Activated naive CD8-positive, alpha-beta T cell treated with anti-CD3 and anti-CD28 coated beads for 36 hours (primary cell): ENCODE measurements around the gene GOSR1. TPM values are rescaled to one million over a fixed set of nuclear protein-coding genes. Genes with fewer than 3 reads are reported as not detected.

ENCODE experiments used
- DNase-seq: peaks from one replicate; pipeline ENCODE4 v3.0.0; 2021
- H3K27ac Mint-ChIP-seq: one replicate; pipeline ENCODE4 v1.8.0; 2022; ENCODE audit warnings: mild to moderate bottlenecking, moderate library complexity, mixed read lengths
- H3K27me3 Mint-ChIP-seq: one replicate; pipeline ENCODE4 v1.8.0; 2022; ENCODE audit warnings: mild to moderate bottlenecking, mixed read lengths
- H3K36me3 Mint-ChIP-seq: one replicate; pipeline ENCODE4 v1.8.0; 2021; ENCODE audit warnings: mild to moderate bottlenecking, mixed read lengths
- H3K4me1 Mint-ChIP-seq: one replicate; pipeline ENCODE4 v1.8.0; 2021; ENCODE audit warnings: mixed read lengths
- H3K4me3 Mint-ChIP-seq: one replicate; pipeline ENCODE4 v1.8.0; 2022; ENCODE audit warnings: mild to moderate bottlenecking, moderate library complexity, mixed read lengths
- H3K9me3 Mint-ChIP-seq: one replicate; pipeline ENCODE4 v1.8.0; 2022; ENCODE audit warnings: mixed read lengths
- total RNA-seq, 2 experiments: library from RNA; stranded (reverse); gene quantifications; one replicate each; pipeline ENCODE4 v1.2.3, GENCODE V29; 2021

Gene GOSR1
- total RNA-seq, 2 experiments from 2014 or later = 44.9 to 47.0 TPM

DNA sequence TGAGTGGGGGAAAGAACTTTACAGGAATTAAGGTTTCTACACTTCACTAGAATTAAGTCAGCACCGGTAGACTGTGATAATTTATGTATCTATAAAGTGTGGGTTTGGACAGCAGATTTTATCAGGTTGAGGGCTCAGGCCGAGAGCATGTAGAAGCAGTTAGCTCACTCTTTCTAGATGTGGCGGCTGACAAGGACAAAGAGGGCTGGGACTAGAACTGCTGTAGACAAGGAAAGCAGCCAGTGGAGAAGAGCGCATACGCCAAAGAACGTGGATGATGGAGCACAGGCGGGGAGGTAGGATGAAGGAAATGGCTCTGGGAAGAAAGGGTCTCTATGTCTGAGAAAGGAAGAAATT, 504 bp upstream of the GOSR1 start:
- Mint-ChIP-seq H3K4me1 (peaks cover 33% of the 10 kb centered on the region), H3K4me3 (peak overlapping the region; percentile 100), H3K27me3 (peaks cover 7% of the 10 kb centered on the region), H3K27ac (peak overlapping the region; percentile 96), H3K9me3 (no peaks in the 10 kb centered on the region), H3K36me3 (peaks cover 16% of the 10 kb centered on the region)
- DNase-seq = no peak

DNA sequence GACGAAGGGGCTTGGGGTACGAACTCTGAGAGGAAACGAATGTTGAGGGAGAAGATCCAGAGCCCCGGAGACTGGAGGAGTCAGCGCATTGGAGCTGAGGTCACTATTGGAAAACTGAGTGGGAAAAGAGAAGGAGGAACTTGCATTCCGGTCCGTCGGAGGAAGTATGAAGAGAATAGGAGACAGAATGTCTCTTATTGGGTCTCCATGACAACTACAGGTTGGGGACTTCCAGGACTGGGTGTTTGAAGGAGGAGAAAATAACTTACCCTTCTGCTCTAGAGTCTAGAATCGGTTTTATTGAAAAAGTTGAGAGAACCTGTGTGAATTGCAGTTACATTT, 537 bp downstream of the GOSR1 start:
- H3K4me3 Mint-ChIP-seq = peak overlapping the region; percentile 100
- peaks cover 7% of the 10 kb centered on the region for H3K27me3 Mint-ChIP-seq
- no peak for DNase-seq
- H3K9me3 Mint-ChIP-seq = no peaks in the 10 kb centered on the region
- H3K27ac Mint-ChIP-seq = peak overlapping the region; percentile 96
- peaks cover 17% of the 10 kb centered on the region for H3K36me3 Mint-ChIP-seq
- peaks cover 36% of the 10 kb centered on the region for H3K4me1 Mint-ChIP-seq

DNA sequence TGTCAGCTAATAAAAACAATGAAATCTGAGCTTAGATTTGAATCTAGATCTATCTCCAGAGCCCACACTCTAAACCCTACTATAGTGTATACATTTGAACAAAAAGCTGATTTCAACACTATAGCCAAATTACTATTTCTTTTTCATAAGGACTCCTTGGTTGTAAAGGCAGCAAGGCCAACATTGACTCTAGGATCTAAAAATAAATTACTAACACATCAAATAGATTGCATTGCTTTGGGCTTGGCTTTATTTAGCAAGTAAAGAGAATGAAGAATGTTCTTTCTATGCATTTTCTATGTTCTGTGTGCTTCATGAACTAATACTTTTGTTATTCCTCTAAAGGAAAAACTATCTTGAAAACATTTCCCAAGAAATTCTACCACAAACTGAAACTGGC, 5.3 kb downstream of the GOSR1 start:
- no peaks in the 10 kb centered on the region for H3K27me3 Mint-ChIP-seq
- no peaks in the 10 kb centered on the region for H3K9me3 Mint-ChIP-seq
- H3K36me3 Mint-ChIP-seq = peaks cover 24% of the 10 kb centered on the region

DNA sequence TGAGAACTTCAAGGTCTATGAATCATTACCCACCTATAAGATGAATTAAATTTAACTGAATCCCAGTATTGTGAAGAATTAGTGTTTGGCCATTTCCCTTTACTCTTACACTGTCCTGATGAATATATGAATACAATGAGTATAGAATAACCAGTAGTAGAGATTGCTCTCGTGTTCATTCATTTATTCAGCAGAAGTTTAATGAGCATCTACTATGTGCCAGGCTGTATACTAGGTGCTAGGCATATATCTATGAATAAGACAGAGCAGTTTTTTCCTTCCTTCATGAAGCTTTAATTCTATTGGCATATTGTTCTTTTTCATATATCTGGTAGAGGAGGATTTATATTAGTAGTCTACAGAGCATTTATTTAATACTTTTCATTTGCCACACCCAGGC, 6.0 kb downstream of the GOSR1 start:
- Mint-ChIP-seq H3K27me3 (no peaks in the 10 kb centered on the region), H3K36me3 (peaks cover 18% of the 10 kb centered on the region), H3K9me3 (no peaks in the 10 kb centered on the region), H3K4me1 (peaks cover 22% of the 10 kb centered on the region), H3K4me3 (no peak overlapping the region), H3K27ac (no peak overlapping the region)
- no peak for DNase-seq

More for the DNA sequence above, 5.3 kb downstream of the GOSR1 start:
- Mint-ChIP-seq H3K4me3 (no peak overlapping the region), H3K4me1 (peaks cover 26% of the 10 kb centered on the region), H3K27ac (peak overlapping the region; percentile 42)
- no peak for DNase-seq

DNA sequence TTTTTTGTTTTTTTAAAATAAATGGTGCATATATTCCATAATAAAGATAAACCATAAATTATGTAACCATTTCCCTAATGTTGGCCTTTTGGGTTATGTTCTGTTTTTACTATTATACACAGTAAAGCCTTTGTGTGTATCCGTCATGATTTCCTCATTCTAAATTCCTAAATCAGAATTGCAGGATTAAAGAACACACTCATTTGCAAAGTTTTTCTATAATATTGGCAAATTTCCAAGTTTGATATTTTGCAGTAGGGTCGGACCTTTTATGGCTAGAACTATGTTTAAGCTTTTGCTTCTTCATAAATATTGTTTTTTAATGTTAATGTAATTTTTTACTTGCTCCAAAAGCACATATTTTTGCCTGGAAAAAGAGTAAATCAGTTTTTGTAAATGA, 16.6 kb downstream of the GOSR1 start:
- Mint-ChIP-seq H3K4me3 (no peak overlapping the region), H3K36me3 (peaks cover 40% of the 10 kb centered on the region), H3K27me3 (no peaks in the 10 kb centered on the region), H3K9me3 (no peaks in the 10 kb centered on the region), H3K4me1 (peaks cover 6% of the 10 kb centered on the region), H3K27ac (no peak overlapping the region)
- no peak for DNase-seq

DNA sequence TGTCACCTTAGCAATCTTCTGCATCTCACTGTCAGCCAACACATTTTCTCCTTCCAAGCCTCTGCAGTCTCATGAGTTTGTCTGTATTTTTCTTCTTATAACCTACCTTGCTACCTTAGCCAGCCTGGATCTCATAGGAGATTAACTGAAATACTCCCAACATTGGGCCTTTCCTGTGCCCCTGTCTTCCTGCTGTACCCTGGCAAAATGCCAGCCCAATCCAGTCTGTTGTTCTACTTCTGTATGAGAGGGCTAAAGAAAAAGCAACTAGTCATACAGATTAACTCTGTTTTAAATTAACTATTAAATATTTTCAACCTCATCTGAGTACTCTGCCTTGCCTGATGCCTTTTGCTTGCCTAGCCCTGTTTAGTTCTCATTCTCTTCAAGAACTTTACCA, 18.4 kb downstream of the GOSR1 start:
- H3K4me1 Mint-ChIP-seq = peaks cover 12% of the 10 kb centered on the region
- H3K27me3 Mint-ChIP-seq = no peaks in the 10 kb centered on the region
- no peak overlapping the region for H3K27ac Mint-ChIP-seq
- no peak overlapping the region for H3K4me3 Mint-ChIP-seq
- peaks cover 49% of the 10 kb centered on the region for H3K36me3 Mint-ChIP-seq
- no peak for DNase-seq
- no peaks in the 10 kb centered on the region for H3K9me3 Mint-ChIP-seq

DNA sequence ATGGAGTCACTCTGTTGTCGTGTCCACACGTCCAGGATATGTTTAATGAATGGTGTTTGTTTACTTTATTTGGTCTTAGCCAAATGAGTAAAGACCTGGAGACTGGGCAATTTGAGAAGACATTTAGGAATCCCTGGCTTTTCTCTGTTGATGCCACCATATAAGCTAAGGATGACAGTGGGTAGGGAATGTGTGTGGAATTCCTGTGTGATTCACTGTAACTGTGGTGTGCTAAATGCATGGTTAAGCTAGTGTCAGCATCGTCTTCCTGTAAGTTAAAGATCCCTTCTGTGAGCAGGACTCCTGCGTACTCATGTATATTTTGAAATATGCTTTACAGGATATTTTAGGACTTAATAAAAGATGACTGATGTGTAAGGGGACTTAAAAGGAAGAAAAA, 26.4 kb downstream of the GOSR1 start:
- no peak for DNase-seq
- peaks cover 39% of the 10 kb centered on the region for H3K36me3 Mint-ChIP-seq
- no peak overlapping the region for H3K4me3 Mint-ChIP-seq
- no peaks in the 10 kb centered on the region for H3K27me3 Mint-ChIP-seq
- H3K9me3 Mint-ChIP-seq = no peaks in the 10 kb centered on the region
- H3K27ac Mint-ChIP-seq = no peak overlapping the region
- peaks cover 17% of the 10 kb centered on the region for H3K4me1 Mint-ChIP-seq

DNA sequence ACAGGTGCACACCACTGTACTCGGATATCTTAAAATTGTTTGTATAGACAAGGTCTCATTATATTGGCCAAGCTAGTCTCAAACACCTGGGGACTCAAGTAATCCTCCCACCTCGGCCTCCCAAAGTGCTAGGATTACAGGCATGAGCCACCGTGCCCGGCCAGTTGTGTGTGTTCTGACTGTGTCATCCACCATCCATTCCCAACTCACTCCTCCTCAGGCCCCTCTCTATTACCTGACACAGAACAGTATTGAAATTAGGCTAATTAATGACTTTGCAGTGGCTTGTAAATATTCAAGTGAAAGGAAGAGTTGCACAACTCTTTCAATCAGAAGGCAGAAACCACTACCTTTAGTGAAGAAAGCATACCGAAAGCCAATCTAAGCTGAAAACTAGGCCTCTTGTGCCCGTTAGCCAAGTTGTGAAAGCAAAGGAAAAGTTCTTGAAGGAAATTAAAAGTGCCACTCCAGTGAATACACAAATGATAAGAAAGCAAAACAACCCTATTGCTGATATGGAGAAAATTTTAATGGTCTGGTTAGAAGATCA, 28.7 kb downstream of the GOSR1 start:
- no peak for DNase-seq
- Mint-ChIP-seq H3K4me3 (no peak overlapping the region), H3K9me3 (no peaks in the 10 kb centered on the region), H3K27ac (no peak overlapping the region), H3K4me1 (peaks cover 9% of the 10 kb centered on the region), H3K27me3 (no peaks in the 10 kb centered on the region), H3K36me3 (peaks cover 22% of the 10 kb centered on the region)

DNA sequence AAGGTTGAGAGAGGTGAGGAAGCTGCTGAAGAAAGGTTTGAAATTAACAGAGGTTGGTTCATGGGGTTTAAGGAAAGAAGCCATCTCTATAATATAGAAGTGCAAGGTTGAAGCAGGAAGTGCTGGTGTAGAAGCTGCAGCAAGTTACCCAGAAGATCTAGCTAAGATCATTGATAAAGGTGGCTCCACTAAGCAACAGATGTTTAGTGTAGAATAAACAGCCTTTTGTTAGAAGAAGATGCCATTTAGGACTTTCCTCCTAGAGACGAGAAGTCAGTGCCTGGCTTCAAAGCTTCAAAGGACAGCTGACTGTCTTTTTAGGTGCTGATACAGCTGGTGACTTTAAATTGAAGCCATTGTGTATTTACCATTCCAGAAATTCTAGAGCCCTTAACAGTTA, 29.3 kb downstream of the GOSR1 start:
- peaks cover 19% of the 10 kb centered on the region for H3K36me3 Mint-ChIP-seq
- H3K4me3 Mint-ChIP-seq = no peak overlapping the region
- no peaks in the 10 kb centered on the region for H3K27me3 Mint-ChIP-seq
- DNase-seq = no peak
- peaks cover 9% of the 10 kb centered on the region for H3K4me1 Mint-ChIP-seq
- H3K9me3 Mint-ChIP-seq = no peaks in the 10 kb centered on the region
- H3K27ac Mint-ChIP-seq = no peak overlapping the region

DNA sequence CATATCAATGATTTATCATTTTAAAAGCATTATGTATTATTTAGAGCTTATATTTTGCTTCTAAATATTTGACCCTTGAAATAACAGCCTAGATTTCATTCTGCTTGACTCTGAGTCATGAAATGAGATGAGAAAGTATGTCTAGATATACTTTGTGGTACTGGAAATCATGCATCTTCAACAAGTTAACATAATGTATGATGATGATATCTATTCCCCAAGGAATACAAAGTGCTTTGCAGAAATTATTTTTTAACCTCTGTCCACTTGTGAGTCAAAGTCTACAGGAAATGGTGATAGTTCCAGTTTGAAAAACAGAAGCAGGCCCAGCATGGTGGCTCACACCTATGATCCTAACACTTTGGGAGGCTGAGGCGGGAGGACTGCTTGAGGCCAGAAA, 36.1 kb downstream of the GOSR1 start:
- no peak for DNase-seq
- Mint-ChIP-seq H3K36me3 (peaks cover 7% of the 10 kb centered on the region), H3K4me1 (peaks cover 6% of the 10 kb centered on the region), H3K9me3 (no peaks in the 10 kb centered on the region), H3K27me3 (no peaks in the 10 kb centered on the region), H3K27ac (no peak overlapping the region), H3K4me3 (no peak overlapping the region)

DNA sequence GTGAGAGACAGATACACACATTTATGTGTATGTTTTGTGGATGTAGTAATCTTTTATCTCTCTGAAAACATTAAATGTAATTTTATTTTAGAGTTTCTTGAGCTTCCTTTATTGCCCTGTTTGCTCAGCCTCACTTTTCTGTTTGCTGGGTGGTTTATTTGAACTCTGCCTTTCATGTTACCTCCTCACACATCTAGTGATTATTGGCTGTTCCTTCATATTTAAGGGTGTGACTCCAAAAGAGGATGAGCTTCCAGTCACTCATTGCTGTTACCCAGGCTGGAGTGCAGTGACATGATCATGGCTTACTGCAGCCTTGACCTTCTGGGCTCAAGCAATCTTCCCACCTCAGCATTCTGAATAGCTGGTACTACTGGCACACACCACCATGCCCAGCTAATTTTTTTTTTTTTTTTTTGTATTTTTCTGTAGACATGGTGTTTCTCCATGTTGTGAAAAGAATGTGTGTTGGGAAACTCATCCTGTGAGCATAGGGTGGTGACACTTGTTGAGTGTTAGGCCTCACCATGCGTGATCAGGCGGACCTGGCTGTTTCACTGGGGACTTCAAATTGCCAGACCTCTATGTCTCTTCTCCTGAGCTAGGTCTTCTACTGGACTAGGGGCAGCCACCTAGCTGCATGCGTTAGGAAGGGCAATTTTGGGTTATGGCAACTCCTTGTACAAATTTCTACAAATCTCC, 37.8 kb downstream of the GOSR1 start:
- Mint-ChIP-seq H3K27me3 (no peaks in the 10 kb centered on the region), H3K27ac (peak overlapping the region; percentile 22), H3K36me3 (peaks cover 11% of the 10 kb centered on the region), H3K4me3 (no peak overlapping the region), H3K4me1 (peaks cover 11% of the 10 kb centered on the region), H3K9me3 (no peaks in the 10 kb centered on the region)
- DNase-seq = no peak

DNA sequence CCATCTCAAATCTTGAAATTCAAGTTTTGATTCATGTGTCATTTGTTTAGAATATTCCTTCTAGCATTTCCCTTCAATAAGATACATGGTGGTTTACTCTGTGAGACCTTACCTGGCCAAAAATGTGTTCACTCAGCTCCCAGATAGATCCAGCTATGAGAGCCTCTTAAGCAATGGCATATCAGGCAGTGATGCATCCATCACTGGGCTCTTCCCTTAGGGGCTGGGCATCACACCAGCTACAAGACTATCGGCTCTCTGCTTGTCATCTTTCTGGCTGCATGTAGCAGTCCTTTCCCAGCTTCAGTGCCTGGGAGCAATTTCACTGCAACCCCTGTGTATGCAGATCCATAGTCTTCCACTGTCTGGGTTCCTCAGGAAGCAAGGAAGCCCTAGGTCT, 40.6 kb downstream of the GOSR1 start:
- DNase-seq = no peak
- H3K9me3 Mint-ChIP-seq = peaks cover 2% of the 10 kb centered on the region
- peaks cover 30% of the 10 kb centered on the region for H3K36me3 Mint-ChIP-seq
- H3K27ac Mint-ChIP-seq = no peak overlapping the region
- no peak overlapping the region for H3K4me3 Mint-ChIP-seq
- H3K4me1 Mint-ChIP-seq = peaks cover 6% of the 10 kb centered on the region
- no peaks in the 10 kb centered on the region for H3K27me3 Mint-ChIP-seq

DNA sequence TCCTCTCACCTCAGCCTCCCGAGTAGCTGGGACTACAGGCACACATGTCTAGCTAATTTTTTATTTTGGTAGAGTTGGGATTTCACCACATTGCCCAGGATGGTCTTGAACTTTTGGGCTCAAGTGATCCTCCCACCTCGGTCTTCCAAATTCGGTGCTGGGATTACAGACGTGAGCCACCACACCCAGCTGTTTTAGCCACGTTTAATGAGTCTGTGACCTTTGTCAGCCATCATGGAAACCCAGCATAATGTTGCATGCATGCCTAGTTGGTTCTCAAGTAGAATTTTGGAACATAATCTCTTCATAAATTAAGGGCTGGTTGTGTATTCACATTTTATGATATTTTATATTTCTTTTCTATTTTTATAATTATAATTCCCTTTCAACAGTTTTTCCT, 42.0 kb downstream of the GOSR1 start:
- Mint-ChIP-seq H3K4me3 (no peak overlapping the region), H3K9me3 (peaks cover 2% of the 10 kb centered on the region)

DNA sequence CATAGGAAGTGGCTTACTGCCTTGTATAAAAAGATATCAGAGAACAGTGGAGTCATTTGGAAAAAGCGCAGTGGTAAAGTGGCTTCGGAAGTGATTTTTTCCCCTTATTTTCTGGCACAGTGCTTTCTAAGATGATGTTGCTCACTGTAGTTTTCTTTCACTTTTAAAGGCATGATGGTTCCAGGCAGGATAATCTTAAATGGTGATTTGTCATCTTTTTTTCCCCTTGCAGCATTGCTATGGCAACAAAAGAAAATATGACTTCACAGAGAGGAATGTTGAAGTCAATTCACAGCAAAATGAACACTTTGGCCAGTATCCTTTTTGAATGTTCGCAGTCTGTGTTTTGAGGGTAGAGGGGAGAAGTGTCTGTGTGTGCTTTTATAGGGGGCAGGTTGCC, 42.5 kb downstream of the GOSR1 start:
- peaks cover 2% of the 10 kb centered on the region for H3K9me3 Mint-ChIP-seq
- no peak overlapping the region for H3K4me3 Mint-ChIP-seq

More for the DNA sequence above, 42.0 kb downstream of the GOSR1 start:
- DNase-seq = no peak
- Mint-ChIP-seq H3K36me3 (peaks cover 31% of the 10 kb centered on the region), H3K27me3 (no peaks in the 10 kb centered on the region), H3K4me1 (peaks cover 7% of the 10 kb centered on the region), H3K27ac (no peak overlapping the region)

DNA sequence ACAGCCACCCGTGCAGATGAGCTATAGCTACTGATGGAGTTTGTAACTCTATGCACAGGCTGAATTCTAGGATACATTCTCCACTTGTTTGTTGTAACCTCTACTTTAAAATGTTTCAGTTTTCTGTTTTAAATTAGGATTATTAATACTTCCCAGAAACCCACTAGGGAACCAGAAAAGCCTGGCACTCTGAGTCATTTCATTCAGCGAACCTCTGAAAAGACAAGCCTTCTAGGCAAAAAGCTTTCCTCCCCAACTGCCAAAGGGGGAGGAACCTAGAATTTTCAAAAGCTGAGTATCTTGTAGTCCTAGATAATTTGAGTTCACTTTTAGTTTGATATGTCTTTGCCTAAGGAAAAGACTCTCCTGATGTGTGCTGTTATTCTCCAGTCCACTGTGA, 43.2 kb downstream of the GOSR1 start:
- no peak overlapping the region for H3K27ac Mint-ChIP-seq
- H3K4me1 Mint-ChIP-seq = peaks cover 5% of the 10 kb centered on the region

More for the DNA sequence above, 42.5 kb downstream of the GOSR1 start:
- H3K27me3 Mint-ChIP-seq = no peaks in the 10 kb centered on the region
- peaks cover 5% of the 10 kb centered on the region for H3K4me1 Mint-ChIP-seq
- no peak overlapping the region for H3K27ac Mint-ChIP-seq
- peaks cover 29% of the 10 kb centered on the region for H3K36me3 Mint-ChIP-seq
- DNase-seq = no peak

DNA sequence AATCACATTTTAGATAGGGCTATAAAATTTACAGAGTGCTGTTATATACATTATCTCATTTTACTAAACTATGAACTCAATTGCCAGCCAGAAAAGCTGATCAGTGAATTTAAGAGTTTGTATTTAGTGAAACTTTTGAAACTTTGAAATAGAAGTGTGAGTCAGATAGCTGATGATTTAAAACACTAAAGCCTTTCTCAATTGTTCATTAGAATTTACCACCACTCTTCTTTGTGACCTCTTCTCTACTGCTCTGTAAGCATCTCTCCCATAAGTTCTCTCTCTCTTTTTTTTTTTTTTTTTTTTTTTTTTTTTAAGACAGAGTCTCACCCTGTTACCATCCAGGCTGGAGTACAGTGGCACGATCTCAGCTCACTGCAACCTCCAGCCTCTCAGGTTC, 43.7 kb downstream of the GOSR1 start:
- no peak overlapping the region for H3K4me3 Mint-ChIP-seq
- peaks cover 26% of the 10 kb centered on the region for H3K36me3 Mint-ChIP-seq
- H3K4me1 Mint-ChIP-seq = peaks cover 5% of the 10 kb centered on the region
- peak overlapping the region; percentile 65 for H3K27ac Mint-ChIP-seq
- no peaks in the 10 kb centered on the region for H3K27me3 Mint-ChIP-seq
- no peak for DNase-seq
- peaks cover 2% of the 10 kb centered on the region for H3K9me3 Mint-ChIP-seq

More for the DNA sequence above, 43.2 kb downstream of the GOSR1 start:
- peaks cover 28% of the 10 kb centered on the region for H3K36me3 Mint-ChIP-seq
- H3K27me3 Mint-ChIP-seq = no peaks in the 10 kb centered on the region
- H3K9me3 Mint-ChIP-seq = peaks cover 2% of the 10 kb centered on the region
- H3K4me3 Mint-ChIP-seq = no peak overlapping the region
- no peak for DNase-seq
